ENCODE data around the gene LRRC8C.
"Not testable (repeated sequence)": the region's sequence is repeated elsewhere in the genome, so short reads cannot be mapped to it uniquely, and the experiment has no call there.

The LRRC8C gene

DNA sequence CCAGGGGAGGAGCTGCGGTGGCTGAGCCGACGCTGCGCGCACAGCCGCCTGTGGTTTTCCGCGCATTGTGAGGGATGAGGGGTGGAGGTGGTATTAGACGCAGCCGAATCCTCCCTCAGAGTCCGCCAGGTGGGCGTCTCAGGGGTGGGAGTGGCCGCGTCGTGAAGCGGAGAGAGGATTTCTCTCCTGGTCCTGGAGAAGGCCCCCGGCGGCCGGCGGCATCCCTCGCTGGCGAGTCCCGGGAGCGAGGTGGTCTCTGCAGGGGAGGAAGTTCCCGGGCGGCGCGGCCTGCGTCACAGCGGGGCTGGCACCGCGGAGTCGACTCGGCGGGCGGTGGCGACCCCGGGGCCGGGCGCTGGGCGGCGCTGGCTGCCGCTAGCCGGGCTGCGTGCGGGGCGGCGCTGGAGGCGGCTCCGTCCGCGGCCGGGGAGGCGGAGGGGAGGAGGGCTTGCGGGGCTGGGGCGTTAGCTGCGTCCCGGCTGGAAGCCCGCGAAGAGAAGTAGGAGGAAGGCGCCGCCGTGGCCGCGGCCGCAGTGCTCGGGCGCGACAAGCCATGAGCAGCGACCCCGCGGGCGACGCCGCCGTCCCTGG is at the start of gene LRRC8C:
LRRC8C (plus strand) TSS at position 464 of the 591 bp plus-strand sequence. CDS start 53,354 bp downstream, outside the sequence.
- DNase-seq: peak; percentile 87

GRCh38 chr1:89584211-89584610 is 48.7 kb upstream of the LRRC8C start:
- no peak for DNase-seq

- DNase-seq: no peak
These were observed 48.1 kb upstream of the LRRC8C start for GRCh38 chr1:89584781-89585180.

DNA sequence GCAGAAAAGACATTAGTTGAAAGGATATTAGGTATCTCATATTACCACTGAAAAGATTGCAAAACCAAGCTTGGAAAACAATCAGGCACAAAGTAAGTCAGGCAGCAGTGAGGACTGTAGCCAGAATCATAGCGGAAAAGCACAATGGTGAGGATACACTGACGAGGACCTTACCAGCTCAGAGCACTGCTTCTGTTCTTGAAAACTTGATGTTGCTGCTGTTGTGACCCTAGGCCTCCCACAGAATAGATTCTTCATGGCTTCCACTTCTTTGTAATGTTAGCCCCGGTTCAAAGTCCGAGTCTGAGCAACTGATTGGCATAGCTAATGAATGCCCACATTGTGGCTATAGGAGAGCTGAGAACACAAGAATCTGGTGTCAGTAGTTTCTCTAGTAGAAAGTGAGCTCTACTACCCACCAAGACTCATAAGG is 45.2 kb upstream of the LRRC8C start:
- no peak for DNase-seq

- DNase-seq: no peak
These were observed 44.4 kb upstream of the LRRC8C start for GRCh38 chr1:89588480-89588879.

GRCh38 chr1:89589515-89589914 is 43.4 kb upstream of the LRRC8C start:
- no peak for DNase-seq

DNA sequence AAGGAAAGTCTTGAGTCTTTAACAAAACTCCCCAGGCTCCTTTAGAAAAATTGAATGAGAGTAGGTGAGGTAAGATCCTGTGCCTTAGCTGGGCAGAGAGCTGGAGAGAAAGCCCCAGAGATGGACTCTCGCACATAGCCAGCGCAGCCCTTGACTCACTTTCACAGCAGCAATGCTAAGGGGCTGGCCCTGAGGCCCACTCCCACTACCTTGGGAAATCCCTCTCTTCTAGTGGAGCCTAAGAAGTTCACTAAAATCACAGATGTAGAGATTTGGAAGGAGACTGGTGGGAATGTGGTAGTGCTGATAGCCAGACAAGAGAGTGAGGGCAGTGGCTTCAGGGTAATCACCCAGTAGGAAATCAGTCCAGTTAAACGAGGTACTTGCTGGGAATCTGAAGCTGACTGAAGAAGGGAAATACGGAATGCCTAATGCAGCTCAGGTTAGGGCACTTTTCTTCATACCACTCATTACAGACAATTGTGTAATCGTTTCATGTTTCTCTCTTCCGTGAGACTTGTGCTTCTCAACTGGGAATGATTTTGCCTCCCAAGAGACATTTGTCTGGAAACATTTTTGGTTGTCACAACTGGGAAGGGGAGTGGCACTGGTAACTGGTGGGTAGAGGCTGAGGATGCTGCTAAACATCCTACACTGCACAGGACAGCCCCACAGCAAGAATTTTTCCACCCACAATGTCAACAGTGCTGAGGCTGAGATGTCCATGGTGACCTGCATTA is 42.4 kb upstream of the LRRC8C start:
- no peak for DNase-seq

DNA sequence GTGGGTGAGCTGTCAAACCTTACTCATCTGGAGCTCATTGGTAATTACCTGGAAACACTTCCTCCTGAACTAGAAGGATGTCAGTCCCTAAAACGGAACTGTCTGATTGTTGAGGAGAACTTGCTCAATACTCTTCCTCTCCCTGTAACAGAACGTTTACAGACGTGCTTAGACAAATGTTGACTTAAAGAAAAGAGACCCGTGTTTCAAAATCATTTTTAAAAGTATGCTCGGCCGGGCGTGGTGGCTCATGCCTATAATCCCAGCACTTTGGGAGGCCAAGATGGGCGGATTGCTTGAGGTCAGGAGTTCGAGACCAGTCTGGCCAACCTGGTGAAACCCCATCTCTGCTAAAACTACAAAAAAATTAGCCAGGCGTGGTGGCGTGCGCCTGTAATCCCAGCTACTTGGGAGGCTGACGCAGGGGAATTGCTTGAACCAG is 40.0 kb upstream of the LRRC8C start:
- not testable (repeated sequence) for DNase-seq

DNA sequence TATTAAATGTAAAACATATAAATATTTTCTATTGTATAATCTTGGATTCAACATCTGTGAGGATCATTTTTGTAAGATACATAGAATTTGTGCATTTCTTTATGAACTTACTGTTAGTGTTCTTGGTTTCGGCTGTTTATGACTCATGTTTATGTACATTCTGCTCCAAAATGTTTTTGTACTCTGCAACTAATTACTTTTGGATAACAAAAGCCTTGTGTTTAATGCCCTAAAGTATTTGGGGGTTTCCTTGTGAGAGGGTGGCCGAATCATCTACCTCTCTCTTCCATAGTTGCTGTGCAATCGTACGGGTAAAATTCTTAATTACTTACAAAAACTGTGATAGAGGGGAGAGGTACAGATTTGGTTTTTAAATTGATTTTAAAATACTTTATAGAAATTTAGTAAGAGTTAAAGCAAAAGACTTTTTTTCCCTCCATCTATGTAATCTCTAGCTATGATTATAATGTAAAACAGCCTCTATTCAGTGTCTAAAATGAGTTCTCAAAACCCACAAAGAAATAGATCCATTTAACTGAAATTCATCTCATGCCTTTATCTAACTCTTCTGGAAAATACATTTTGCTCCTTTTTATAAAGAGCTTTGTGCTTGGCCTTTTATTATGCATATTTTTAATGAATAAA is 38.7 kb upstream of the LRRC8C start:
- DNase-seq: no peak

GRCh38 chr1:89596698-89597097 is 36.2 kb upstream of the LRRC8C start:
- DNase-seq: peak; percentile 17

- DNase-seq: peak; percentile 70
These were observed 34.2 kb upstream of the LRRC8C start for GRCh38 chr1:89598450-89599331.

GRCh38 chr1:89599332-89599630 is 33.6 kb upstream of the LRRC8C start:
- no peak for DNase-seq

- DNase-seq: no peak
These were observed 32.3 kb upstream of the LRRC8C start for GRCh38 chr1:89600451-89601224.

DNA sequence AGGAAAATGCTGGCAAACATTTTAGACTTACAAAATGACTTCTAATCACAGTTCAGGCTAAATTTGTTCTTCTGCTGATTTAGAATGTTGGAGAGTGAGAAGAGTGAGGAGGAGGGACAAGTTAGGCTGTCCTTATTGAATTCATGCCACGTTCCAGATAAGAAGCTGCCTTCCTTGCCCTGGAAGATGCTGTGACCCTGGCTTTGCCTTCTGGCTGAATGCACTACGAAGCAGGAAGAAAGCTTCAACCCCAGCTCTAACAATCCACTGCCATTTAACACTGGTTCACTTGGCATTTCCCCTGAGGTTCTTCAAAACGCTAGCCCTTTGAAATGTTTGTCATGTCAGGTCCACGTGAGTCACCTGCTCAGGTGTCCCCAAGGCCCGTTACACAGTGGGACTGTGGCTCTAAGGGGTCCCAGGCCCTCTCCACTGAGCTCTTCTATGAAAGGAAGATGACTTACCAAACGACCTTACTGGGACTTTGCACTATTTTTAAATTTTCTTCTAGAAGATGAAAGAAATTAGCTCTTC is 30.0 kb upstream of the LRRC8C start:
- no peak for DNase-seq

- no peak for DNase-seq
These were observed 29.1 kb upstream of the LRRC8C start for GRCh38 chr1:89603651-89604413.

GRCh38 chr1:89604414-89604735 is 28.5 kb upstream of the LRRC8C start:
- DNase-seq: no peak

- peak; percentile 57 for DNase-seq
These were observed 27.2 kb upstream of the LRRC8C start for GRCh38 chr1:89605692-89606091.

DNA sequence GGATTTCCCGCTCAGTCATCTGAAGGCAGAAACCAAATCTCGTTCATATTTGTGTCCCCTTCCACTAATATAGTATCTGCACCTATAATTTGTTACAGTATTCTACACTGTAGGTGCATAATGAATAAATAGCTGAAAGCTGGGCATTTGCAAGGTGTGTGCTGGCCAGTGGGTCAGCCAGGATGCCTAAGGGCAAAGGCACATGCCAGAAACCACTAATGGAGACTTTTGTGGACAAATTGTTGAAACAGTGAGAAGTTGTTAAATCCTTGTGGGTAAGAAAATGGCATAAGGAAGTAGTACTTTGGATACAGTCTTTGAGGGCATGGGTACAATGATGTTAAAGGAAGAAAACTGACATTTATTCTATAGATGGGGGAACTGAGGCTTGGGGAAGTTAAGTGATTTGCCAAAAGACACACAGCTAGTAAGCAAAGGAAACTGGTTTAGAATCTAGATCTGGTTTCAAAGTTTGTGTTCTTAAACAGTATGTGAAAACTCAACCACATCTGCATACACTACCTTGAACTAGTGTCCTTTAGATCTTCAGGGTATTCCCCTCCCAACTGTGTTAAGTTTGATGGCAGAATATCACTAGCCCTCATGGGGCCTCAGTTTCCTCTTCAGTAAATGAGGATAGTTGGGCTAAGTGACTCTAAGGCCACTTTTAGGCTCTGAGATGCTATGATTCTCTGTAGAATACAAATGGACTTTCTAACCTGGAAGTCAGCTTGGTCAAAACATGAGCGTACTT is 26.5 kb upstream of the LRRC8C start:
- no peak for DNase-seq

DNA sequence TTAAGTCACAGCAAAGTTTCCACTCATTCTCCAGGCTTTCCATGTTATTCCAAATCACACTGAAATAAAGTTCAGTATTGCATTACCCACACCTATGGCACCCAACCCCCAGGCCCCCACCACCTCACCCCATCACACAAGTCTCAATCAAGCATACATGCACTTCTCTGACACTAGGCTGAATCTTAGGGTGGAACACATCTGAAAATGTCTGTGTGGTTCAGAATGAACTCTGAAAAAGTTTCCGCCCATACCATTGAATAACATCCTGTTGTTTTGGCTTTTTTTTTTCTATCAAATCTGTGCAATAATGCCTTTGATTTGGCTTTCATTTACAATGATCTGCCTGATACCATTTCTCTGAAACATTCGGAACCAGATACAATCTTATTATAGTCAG is 25.8 kb upstream of the LRRC8C start:
- no peak for DNase-seq

DNA sequence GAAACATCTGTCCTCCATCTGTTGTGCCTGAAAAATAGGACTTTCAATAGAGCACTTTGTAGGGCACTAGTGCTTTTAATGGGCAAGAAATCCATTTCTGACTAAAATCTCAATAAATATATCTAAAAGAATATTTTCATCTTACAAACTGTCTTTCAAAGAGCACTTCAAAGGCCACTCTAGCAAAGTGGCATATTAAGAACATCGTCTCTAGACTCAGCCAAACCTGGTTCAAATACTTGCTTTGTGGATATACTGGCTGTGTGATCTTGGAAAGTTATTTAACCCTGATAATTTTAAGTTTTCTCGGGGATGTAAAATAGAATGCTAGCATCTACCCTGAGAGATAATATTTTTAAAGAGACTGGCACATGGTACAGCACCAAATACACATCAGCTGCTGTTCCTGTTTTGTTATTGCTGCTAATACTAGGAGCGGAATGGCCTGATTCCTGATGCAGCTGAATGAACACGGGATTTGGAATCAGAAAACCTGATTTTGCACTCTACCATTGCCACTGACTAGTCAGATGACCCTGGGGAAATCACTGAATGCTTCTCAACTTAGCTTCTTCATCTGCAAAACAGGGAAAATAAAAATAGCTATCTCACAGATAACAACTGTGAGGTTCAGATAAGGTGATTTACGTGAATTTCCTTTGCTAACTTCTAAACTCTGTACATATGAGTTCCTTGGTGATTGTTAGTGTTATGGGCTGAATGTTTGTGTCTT is 25.2 kb upstream of the LRRC8C start:
- DNase-seq: no peak
